OCI-LY3 (cell line): ENCODE measurements around the gene RORB.

Experiments
- H2AFZ ChIP-seq: fragments of 200-600, 300-600 bp; shearing (Covaris generic); 2 replicates; pipeline ENCODE4 v1.6.0; 2014; ENCODE audit warnings: antibody characterized with exemption, low read depth, low read length
- H3K27ac ChIP-seq: fragments of 200-600, 300-600 bp; sonication (generic); 2 replicates; pipeline ENCODE4 v1.5.1; 2014; ENCODE audit warnings: mild to moderate bottlenecking, low read length, moderate library complexity, mixed read lengths
- H3K27me3 ChIP-seq: fragments of 200-600, 300-600 bp; sonication (generic); 2 replicates; pipeline ENCODE4 v1.6.1; 2014; ENCODE audit warnings: low read depth, low read length, mixed read lengths
- H3K36me3 ChIP-seq: fragments of 200-600, 300-600 bp; sonication (generic); replicated peaks from 2 replicates; pipeline ENCODE3; 2014; ENCODE audit warnings: low read depth, low read length, mixed read lengths
- H3K4me1 ChIP-seq: fragments of 300-600, 200-600 bp; sonication (generic); 2 replicates; pipeline ENCODE4 v1.6.1; 2014; ENCODE audit warnings: low read length, mixed read lengths
- H3K4me2 ChIP-seq: fragments of 200-600, 300-600 bp; sonication (generic); 2 replicates; pipeline ENCODE4 v1.6.1; 2014; ENCODE audit warnings: low read length, mixed read lengths
- H3K4me3 ChIP-seq: fragments of 300-600, 200-600 bp; sonication (generic); 2 replicates; pipeline ENCODE4 v1.5.1; 2014; ENCODE audit warnings: antibody characterized with exemption, mild to moderate bottlenecking, low read length, moderate library complexity
- H3K79me2 ChIP-seq: fragments of 300-600, 200-600 bp; shearing (Covaris generic); 2 replicates; pipeline ENCODE4 v1.6.1; 2014; ENCODE audit warnings: mild to moderate bottlenecking, low read length, mixed read lengths
- H3K9ac ChIP-seq: fragments of 300-600, 200-600 bp; shearing (Covaris generic); 2 replicates; pipeline ENCODE4 v1.6.0; 2014; ENCODE audit warnings: mild to moderate bottlenecking, low read length, moderate library complexity
- H3K9me3 ChIP-seq: fragments of 200-600, 300-600 bp; shearing (Covaris generic); 2 replicates; pipeline ENCODE4 v1.6.1; 2014; ENCODE audit warnings: low read length, mixed read lengths; ENCODE audit not compliant: insufficient read depth
- H4K20me1 ChIP-seq: fragments of 200-600, 300-600 bp; sonication (generic); 2 replicates; pipeline ENCODE4 v1.6.1; 2016; ENCODE audit warnings: low read length, mixed read lengths; ENCODE audit not compliant: insufficient read depth
- CTCF ChIP-seq: fragments of 200-600, 300-600 bp; sonication (generic); IDR thresholded peaks from 2 replicates; pipeline ENCODE4 v1.5.1; 2014; ENCODE audit warnings: antibody characterized with exemption, low read length, low read depth
- EZH2phosphoT487 ChIP-seq: fragments of 200-600 bp; shearing (Covaris generic); IDR thresholded peaks from 2 replicates; pipeline ENCODE4 v1.6.1; 2018; ENCODE audit warnings: antibody characterized with exemption, mixed run types, low read depth

RORB gene

GRCh38 chr9:74556685-74557084, 59.5 kb downstream of the RORB start:
- no peaks in the 10 kb centered on the region; the same call in 1 of the 2 replicates for H4K20me1 ChIP-seq
- peak overlapping the region; percentile 66 for H3K4me3 ChIP-seq
- H3K27ac ChIP-seq, result peak overlapping the region; percentile 62
- no peaks in the 10 kb centered on the region for H3K36me3 ChIP-seq
- no peak overlapping the region for H2AFZ ChIP-seq
- peaks cover 17% of the 10 kb centered on the region for H3K27me3 ChIP-seq
- H3K4me1 ChIP-seq, result peaks cover 34% of the 10 kb centered on the region
- TF ChIP-seq EZH2phosphoT487, result 0 out of 2 replicates have a peak, but pooled peaks have one; percentile 65
- no peak for TF ChIP-seq CTCF
- no peaks in the 10 kb centered on the region for H3K9me3 ChIP-seq
- H3K79me2 ChIP-seq, result no peaks in the 10 kb centered on the region
- peak overlapping the region; percentile 92 for H3K4me2 ChIP-seq
- H3K9ac ChIP-seq, result 0 out of 2 replicates have a peak overlapping the region, but pooled peaks have one; percentile 14

GRCh38 chr9:74557571-74557970, 60.4 kb downstream of the RORB start:
- no peaks in the 10 kb centered on the region for H3K9me3 ChIP-seq

GRCh38 chr9:74562611-74563010, 65.5 kb downstream of the RORB start:
- Histone ChIP-seq H4K20me1 (no peaks in the 10 kb centered on the region), H3K4me3 (no peak overlapping the region), H3K27ac (no peak overlapping the region), H3K27me3 (peaks cover 3% of the 10 kb centered on the region; the same call in 1 of the 2 replicates), H3K79me2 (no peaks in the 10 kb centered on the region), H3K9ac (no peak overlapping the region), H3K4me1 (peaks cover 19% of the 10 kb centered on the region), H3K36me3 (no peaks in the 10 kb centered on the region), H2AFZ (no peak overlapping the region), H3K9me3 (no peaks in the 10 kb centered on the region), H3K4me2 (no peak overlapping the region)
- TF ChIP-seq CTCF (no peak), EZH2phosphoT487 (no peak)

More at GRCh38 chr9:74557571-74557970, 60.4 kb downstream of the RORB start:
- Histone ChIP-seq H3K27ac (peak overlapping the region; percentile 62), H4K20me1 (no peaks in the 10 kb centered on the region; the same call in 1 of the 2 replicates), H3K36me3 (no peaks in the 10 kb centered on the region), H2AFZ (no peak overlapping the region), H3K79me2 (no peaks in the 10 kb centered on the region), H3K4me2 (peak overlapping the region; percentile 92), H3K4me3 (peak overlapping the region; percentile 66), H3K9ac (no peak overlapping the region), H3K4me1 (peaks cover 34% of the 10 kb centered on the region), H3K27me3 (peaks cover 17% of the 10 kb centered on the region)
- TF ChIP-seq CTCF, result no peak
- no peak for TF ChIP-seq EZH2phosphoT487

GRCh38 chr9:74570879-74571512, 73.9 kb downstream of the RORB start:
- H4K20me1 ChIP-seq, result no peaks in the 10 kb centered on the region
- H3K27me3 ChIP-seq, result peaks cover 3% of the 10 kb centered on the region; the same call in 1 of the 2 replicates
- TF ChIP-seq CTCF, result peak; percentile 85
- TF ChIP-seq EZH2phosphoT487, result no peak
- H2AFZ ChIP-seq, result no peak overlapping the region
- peak overlapping the region; percentile 29; the same call in 1 of the 2 replicates for H3K4me2 ChIP-seq
- no peak overlapping the region for H3K4me3 ChIP-seq
- H3K4me1 ChIP-seq, result no peaks in the 10 kb centered on the region
- no peaks in the 10 kb centered on the region for H3K36me3 ChIP-seq
- H3K79me2 ChIP-seq, result no peaks in the 10 kb centered on the region
- H3K9ac ChIP-seq, result no peak overlapping the region
- H3K27ac ChIP-seq, result no peak overlapping the region
- no peaks in the 10 kb centered on the region for H3K9me3 ChIP-seq
